Kidney (tissue), 14 donors: ENCODE data around the gene PSORS1C1. TPM values are rescaled to one million over a fixed set of nuclear protein-coding genes. Genes with fewer than 3 reads are reported as not detected.
"Not testable (repeated sequence)": the region's sequence is repeated elsewhere in the genome, so short reads cannot be mapped to it uniquely, and the experiment has no call there.

Experiments used
- DNase-seq, 5 donors: peaks; one replicate each; pipeline ENCODE4 v3.0.0-alpha.2; 2013 to 2020
- FAIRE-seq: peaks from 2 replicates; lab custom pipeline; 2012; peaks lifted over from hg19 to GRCh38; lab: Jason Lieb, UNC
- H3K27ac ChIP-seq, 2 donors: one replicate each; pipeline ENCODE4 v1.7.0; 2013; ENCODE audit warnings: low read depth in 2 of 2, low read length in 2 of 2, inconsistent platforms in 1 of 2
- H3K27me3 ChIP-seq: one replicate; pipeline ENCODE4 v1.7.1; 2013; ENCODE audit warnings: low read length, inconsistent platforms; ENCODE audit not compliant: control insufficient read depth, insufficient read depth
- H3K36me3 ChIP-seq, 3 donors: one replicate each; pipeline versions ENCODE4 v1.7.0 to v1.7.1; 2013; ENCODE audit warnings: low read length in 3 of 3, control low read depth in 1 of 3, inconsistent platforms in 1 of 3; ENCODE audit not compliant: insufficient read depth in 3 of 3, control insufficient read depth in 2 of 3
- H3K4me1 ChIP-seq, 3 donors: one replicate each; pipeline versions ENCODE4 v1.7.0 to v1.7.1; 2013; ENCODE audit warnings: low read length in 3 of 3, inconsistent platforms in 1 of 3, low read depth in 1 of 3; ENCODE audit not compliant: control insufficient read depth in 2 of 3, insufficient read depth in 2 of 3
- H3K4me3 ChIP-seq, 3 donors: one replicate each; pipeline versions ENCODE4 v1.7.0 to v1.8.1; 2013; ENCODE audit warnings: low read length in 3 of 3, control low read depth in 1 of 3, inconsistent platforms in 1 of 3
- H3K9ac ChIP-seq, 3 donors: one replicate each; pipeline versions ENCODE4 v1.7.0 to v1.7.1; 2013; ENCODE audit warnings: low read length in 3 of 3, control low read depth in 1 of 3, inconsistent platforms in 1 of 3
- H3K9me3 ChIP-seq, 3 donors: one replicate each; pipeline versions ENCODE4 v1.7.0 to v1.7.1; 2013; ENCODE audit warnings: low read length in 3 of 3, control low read depth in 1 of 3, inconsistent platforms in 1 of 3; ENCODE audit not compliant: control insufficient read depth in 2 of 3, insufficient read depth in 1 of 3
- intact Hi-C: fragments of 100-400 bp; cut with DNase I; formaldehyde crosslinking; loops from one replicate; pipeline ENCODE4 v1.11.1; 2022
- polyA plus RNA-seq: library from polyadenylated mRNA; stranded (reverse); fragments of 350-450 nt; fragmentation: Illumina TruSeq; extraction: RNeasy Lipid Tissue Mini Kit (QIAGEN cat#74804); gene quantifications from one replicate; pipeline ENCODE4 v1.2.3, GENCODE V29; 2014; ENCODE audit warnings: low read depth, low replicate concordance; ENCODE audit not compliant: insufficient read depth
- total RNA-seq: library from RNA; stranded (reverse); fragmentation: NEBNext Ultra II Directional; extraction: Animal tissue kit (Norgen Biotek cat#: 25700); gene quantifications from one replicate; pipeline ENCODE4 v1.2.1, GENCODE V29; 2021
- TF ChIP-seq, protein P1 (sequence below): IDR thresholded peaks from 3 replicates; pipeline ENCODE4 v1.5.1; 2012; ENCODE audit warnings: mild to moderate bottlenecking, moderate library complexity, borderline replicate concordance; ENCODE audit not compliant: insufficient read depth; ENCODE audit errors: extremely low read depth
- donor health status: control.
- donor health status: control.
- donor health status: control.
- donor health status: control.
- donor health status: control.
- donor health status: DM: yes; HTN: yes; CAD: no.
- donor health status: Normal renal cell carcinoma (clear cell type).

PSORS1C1 gene
- total and polyA plus RNA-seq, 2 donors from 2014 or later, result 2.1 to 3.6 TPM

GRCh38 chr6:31180500-31180899 is 65.9 kb downstream of the PSORS1C1 start:
- Histone ChIP-seq H3K9me3 (no peaks in the 10 kb centered on the region), H3K4me3 (peak overlapping the region; percentile 26 to 54 (median 29)), H3K9ac (peak overlapping the region in 1 of 3 donors; percentile 56), H3K36me3 (peaks cover 0 to 4% (median 0%) of the 10 kb centered on the region in 3 donors), H3K27ac (peak overlapping the region in 1 of 2 donors; percentile 53), H3K4me1 (peaks cover 0 to 21% (median 0%) of the 10 kb centered on the region in 3 donors), H3K27me3 (no peaks in the 10 kb centered on the region)
- FAIRE-seq (no peak), DNase-seq (peak; percentile 21 to 92 (median 68))
- intact Hi-C loops, result no loop called here
- TF ChIP-seq, protein P1, sequence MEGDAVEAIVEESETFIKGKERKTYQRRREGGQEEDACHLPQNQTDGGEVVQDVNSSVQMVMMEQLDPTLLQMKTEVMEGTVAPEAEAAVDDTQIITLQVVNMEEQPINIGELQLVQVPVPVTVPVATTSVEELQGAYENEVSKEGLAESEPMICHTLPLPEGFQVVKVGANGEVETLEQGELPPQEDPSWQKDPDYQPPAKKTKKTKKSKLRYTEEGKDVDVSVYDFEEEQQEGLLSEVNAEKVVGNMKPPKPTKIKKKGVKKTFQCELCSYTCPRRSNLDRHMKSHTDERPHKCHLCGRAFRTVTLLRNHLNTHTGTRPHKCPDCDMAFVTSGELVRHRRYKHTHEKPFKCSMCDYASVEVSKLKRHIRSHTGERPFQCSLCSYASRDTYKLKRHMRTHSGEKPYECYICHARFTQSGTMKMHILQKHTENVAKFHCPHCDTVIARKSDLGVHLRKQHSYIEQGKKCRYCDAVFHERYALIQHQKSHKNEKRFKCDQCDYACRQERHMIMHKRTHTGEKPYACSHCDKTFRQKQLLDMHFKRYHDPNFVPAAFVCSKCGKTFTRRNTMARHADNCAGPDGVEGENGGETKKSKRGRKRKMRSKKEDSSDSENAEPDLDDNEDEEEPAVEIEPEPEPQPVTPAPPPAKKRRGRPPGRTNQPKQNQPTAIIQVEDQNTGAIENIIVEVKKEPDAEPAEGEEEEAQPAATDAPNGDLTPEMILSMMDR, result no peak

DNA sequence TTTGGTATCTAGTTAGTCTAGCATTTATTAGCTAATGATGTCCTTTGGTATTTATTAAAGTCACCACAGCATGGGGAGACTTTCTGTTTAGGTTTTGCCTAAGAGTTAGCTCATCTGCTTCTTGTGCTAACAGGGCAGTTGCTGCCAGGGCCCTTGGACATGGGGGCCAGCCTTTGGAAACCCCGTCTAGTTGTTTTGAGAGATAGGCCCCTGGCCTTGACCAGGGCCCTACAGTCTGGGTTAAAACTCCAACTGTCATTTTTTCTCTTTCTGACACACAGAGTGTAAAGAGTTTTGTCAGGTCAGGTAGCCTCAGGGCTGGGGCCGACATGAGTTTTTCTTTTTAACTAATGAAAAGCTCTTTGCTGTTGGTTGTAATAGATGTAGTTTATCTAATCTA is 68.7 kb downstream of the PSORS1C1 start:
- H3K4me3 ChIP-seq, result peak overlapping the region in 1 of 3 donors; percentile 25
- intact Hi-C loops, result not testable (repeated sequence)

DNA sequence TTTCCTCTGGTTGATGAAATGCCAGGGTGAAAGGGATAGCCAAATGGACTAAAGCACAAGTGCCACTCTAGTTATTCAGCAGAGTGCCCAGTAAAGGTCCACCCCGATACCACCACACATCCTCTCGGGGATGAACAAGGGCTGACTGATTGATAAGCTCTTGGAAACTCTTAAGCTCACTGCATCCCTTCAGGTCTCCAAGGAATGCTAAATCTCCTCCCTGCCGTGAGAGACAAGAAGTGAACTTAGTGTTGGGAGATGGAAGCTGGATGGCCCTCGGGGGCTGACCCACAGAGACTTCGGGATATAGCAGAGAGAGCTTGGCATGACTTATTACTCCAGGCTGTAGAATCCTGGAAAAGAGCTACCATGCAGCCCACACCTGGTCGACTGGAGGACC is 69.3 kb downstream of the PSORS1C1 start:
- H3K27ac ChIP-seq, FAIRE-seq, DNase-seq, intact Hi-C loops, H3K36me3 ChIP-seq, H3K4me1 ChIP-seq, H3K27me3 ChIP-seq, H3K9me3 ChIP-seq: not testable (repeated sequence)
- Histone ChIP-seq H3K4me3 (peak overlapping the region in 2 of 3 donors; percentile 43 to 50), H3K9ac (peak overlapping the region in 1 of 3 donors; percentile 7)

More for the DNA sequence above, 68.7 kb downstream of the PSORS1C1 start:
- H3K9ac ChIP-seq, FAIRE-seq, H3K9me3 ChIP-seq, DNase-seq, H3K36me3 ChIP-seq, H3K27ac ChIP-seq, H3K27me3 ChIP-seq: not testable (repeated sequence)
- peaks cover 0 to 13% (median 3%) of the 10 kb centered on the region in 3 donors for H3K4me1 ChIP-seq

DNA sequence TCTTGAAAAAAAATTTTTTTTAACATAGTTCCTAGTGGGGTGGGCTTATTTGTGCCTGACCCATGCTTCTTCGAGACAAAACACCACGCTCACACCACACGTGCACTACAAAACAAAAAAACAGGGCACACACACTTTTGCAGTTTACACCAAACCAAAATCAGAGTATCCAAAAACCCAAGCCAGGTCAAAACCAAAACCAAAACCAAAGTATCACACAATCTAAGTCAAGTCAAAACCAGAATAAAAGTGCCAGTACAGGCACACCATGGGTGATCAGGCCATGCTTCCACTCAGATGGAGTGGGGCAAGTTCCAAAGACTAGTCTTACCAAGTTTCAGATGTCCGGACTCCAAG is 71.1 kb downstream of the PSORS1C1 start:
- H3K4me1 ChIP-seq, H3K9me3 ChIP-seq, H3K27me3 ChIP-seq, FAIRE-seq, intact Hi-C loops, DNase-seq, H3K36me3 ChIP-seq: not testable (repeated sequence)
- Histone ChIP-seq H3K27ac (peak overlapping the region; percentile 87 to 97), H3K4me3 (peak overlapping the region; percentile 30 to 66 (median 63)), H3K9ac (peak overlapping the region in 1 of 3 donors; percentile 37)

DNA sequence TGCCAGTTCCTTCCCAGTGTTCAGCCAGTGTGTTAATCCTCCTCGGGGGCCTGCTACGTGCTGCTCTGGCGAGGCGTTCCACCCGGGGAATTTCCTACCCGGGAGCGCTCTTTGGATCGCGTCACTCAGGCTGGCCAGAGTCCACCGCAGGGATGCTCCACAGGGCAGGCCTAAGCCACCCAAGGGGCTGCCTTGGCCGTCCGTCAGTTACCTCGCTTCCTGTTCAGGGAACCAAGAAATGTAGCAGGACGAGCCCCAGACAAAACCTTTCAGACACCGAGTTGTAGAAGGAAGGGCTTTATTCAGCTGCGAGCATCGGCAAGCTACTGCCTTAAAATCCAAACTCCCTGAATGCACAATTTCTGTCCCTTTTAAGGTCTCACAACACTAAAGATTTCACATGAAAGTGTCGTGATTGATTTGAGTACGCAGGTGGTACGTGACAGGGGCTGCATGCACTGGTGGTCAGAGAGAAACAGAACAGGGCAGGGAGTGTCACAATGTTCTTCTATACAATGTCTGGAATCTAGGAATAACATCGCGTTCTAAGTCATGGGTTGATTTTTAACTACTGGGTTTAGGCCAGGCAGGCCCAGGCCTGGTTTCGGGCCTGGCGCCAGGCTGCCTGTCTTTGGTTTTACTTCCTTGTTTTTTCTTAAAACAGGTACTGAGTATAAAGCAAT is 71.6 kb downstream of the PSORS1C1 start:
- Histone ChIP-seq H3K9ac (peak overlapping the region in 2 of 3 donors; percentile 37 to 46), H3K27ac (peak overlapping the region; percentile 87 to 97), H3K9me3 (no peaks in the 10 kb centered on the region), H3K4me1 (peaks cover 0 to 3% (median 2%) of the 10 kb centered on the region in 3 donors), H3K4me3 (peak overlapping the region; percentile 30 to 71 (median 63)), H3K27me3 (no peaks in the 10 kb centered on the region), H3K36me3 (no peaks in the 10 kb centered on the region)
- FAIRE-seq (peak; percentile 47), DNase-seq (peak in 4 of 5 donors; percentile 36 to 95 (median 46))
- TF ChIP-seq, protein P1, result no peak
- intact Hi-C loops, result no loop called here
